ENCODE results near the gene COA7.
"Not testable (repeated sequence)": the region's sequence is repeated elsewhere in the genome, so short reads cannot be mapped to it uniquely, and the experiment has no call there.

Gene COA7

DNA sequence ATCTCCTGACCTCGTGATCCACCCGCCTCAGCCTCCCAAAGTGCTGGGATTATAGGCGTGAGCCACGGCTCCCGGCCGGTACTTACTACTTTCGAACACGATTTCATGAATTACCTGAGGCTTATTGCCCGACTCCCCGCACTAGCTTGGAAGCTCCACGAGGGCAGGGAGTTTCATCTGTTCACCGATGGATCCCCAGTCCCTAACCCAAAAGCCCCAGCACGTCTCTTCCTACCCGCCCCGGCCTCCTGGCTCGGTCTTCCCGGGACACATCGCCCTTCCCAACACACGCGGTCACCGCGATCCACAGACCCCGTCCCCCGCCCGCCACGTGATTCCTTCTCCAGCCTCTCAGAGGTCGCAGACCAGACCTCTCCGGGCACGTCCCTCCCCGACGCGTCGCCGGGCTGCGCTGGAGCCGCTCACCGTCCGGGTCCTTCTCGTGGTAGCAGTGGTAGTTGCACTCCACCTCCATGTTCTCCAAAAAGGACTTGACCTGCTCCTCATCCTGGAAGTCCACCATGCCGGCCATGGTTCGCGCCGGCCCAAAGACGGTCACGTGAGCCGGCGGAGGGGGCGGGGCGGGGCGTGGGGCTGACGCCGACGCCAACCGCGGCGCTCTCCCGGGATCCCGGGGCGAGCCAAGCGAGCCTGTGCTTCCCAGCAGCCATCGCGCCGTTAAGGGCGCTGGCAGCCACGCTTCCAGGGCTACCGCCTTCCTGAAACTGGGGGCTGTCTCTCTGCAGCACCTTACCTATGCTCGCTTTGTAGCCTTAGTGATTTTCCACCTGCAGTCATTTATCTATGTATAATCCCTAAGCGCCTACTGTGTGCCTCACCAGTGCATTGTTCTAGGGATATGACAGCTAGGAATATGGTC, at the start of gene COA7:
Gene COA7 (minus strand): TSS at position 553 of the 880 bp plus-strand sequence. CDS start 21 bp downstream, at position 532.
- H3K4me1 ChIP-seq (ENCODE audit: insufficient read depth, low read length) = peaks cover 2% of the 10 kb centered on the region
- H3K9me3 ChIP-seq (ENCODE audit: low read length) = no peaks in the 10 kb centered on the region
- H3K36me3 ChIP-seq (ENCODE audit: insufficient read depth, low read length) = no peaks in the 10 kb centered on the region
- no peaks in the 10 kb centered on the region for H3K27me3 ChIP-seq (ENCODE audit: insufficient read depth, low read length)
- peak within 1 kb of the TSS; percentile 78 for H2AFZ ChIP-seq (ENCODE audit: low read depth, low read length)
- peak within 1 kb of the TSS; percentile 63 for H3K4me3 ChIP-seq (ENCODE audit: low read length)

DNA sequence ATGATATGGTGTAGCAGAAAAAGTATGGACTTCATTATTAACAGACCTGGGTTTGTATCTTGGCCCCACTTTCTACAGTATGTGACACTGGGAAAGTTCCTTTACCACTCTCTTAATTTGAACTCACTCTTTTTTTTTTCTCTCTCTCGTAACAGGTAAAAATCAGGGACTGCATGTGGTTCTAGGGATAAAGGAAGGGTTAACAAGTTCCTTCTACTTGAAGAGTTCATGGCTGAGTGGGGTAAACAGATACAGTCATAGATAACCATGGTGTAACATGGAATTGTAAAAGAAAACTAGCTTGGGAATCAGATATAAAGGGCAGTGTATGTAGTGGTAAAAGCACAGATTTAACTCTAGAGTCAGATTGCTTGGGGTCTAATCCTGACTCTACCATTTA, 49.3 kb upstream of the COA7 start:
- Histone ChIP-seq H3K36me3 (ENCODE audit: insufficient read depth, low read length) (no peaks in the 10 kb centered on the region), H2AFZ (ENCODE audit: low read depth, low read length) (no peak overlapping the region), H3K27me3 (ENCODE audit: insufficient read depth, low read length) (no peaks in the 10 kb centered on the region), H3K4me3 (ENCODE audit: low read length) (no peak overlapping the region), H3K4me1 (ENCODE audit: insufficient read depth, low read length) (no peaks in the 10 kb centered on the region), H3K9me3 (ENCODE audit: low read length) (no peaks in the 10 kb centered on the region)

DNA sequence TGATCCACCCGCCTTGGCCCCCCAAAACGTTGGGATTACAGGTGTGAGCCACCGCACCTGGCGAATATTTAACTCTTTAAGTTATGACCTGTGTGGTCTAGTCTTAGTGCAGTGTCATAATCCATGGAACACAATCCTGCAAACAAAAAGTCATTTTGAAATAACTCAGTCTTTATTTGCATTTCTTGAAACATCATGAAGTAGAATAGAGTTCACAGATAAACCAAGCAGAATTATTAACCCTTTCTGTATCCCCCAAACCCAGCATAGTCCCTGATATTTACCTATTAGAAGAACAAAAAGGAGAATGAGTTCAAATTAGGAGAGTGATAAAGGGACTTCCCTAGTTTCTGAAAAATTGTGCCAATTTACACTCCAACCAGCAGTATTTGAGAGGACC, 48.0 kb upstream of the COA7 start:
- Histone ChIP-seq H3K4me3 (ENCODE audit: low read length) (no peak overlapping the region), H3K36me3 (ENCODE audit: insufficient read depth, low read length) (no peaks in the 10 kb centered on the region), H2AFZ (ENCODE audit: low read depth, low read length) (no peak overlapping the region), H3K9me3 (ENCODE audit: low read length) (peaks cover 6% of the 10 kb centered on the region), H3K4me1 (ENCODE audit: insufficient read depth, low read length) (no peaks in the 10 kb centered on the region), H3K27me3 (ENCODE audit: insufficient read depth, low read length) (no peaks in the 10 kb centered on the region)

DNA sequence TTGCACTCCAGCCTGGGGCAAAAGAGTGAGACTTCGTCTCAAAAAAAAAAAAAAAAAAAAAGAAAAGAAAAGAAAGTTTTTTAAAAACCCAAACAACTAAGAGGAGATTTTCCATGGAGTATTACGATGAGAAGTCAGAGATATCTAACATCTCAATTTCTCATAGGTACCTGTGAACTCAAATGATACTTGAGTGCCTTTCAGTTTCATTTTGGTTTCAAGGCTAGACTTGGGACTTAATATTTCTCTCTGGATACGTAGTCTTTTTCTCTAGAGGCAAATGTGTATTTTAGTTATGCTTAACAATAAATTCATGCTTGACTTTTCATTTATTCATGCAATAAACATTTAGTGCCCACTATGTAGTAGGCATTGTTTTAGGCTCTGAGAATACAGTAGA, 43.1 kb upstream of the COA7 start:
- Histone ChIP-seq H3K9me3 (ENCODE audit: low read length) (peaks cover 6% of the 10 kb centered on the region), H3K4me3 (ENCODE audit: low read length) (no peak overlapping the region), H2AFZ (ENCODE audit: low read depth, low read length) (no peak overlapping the region), H3K4me1 (ENCODE audit: insufficient read depth, low read length) (no peaks in the 10 kb centered on the region), H3K36me3 (ENCODE audit: insufficient read depth, low read length) (no peaks in the 10 kb centered on the region), H3K27me3 (ENCODE audit: insufficient read depth, low read length) (no peaks in the 10 kb centered on the region)

DNA sequence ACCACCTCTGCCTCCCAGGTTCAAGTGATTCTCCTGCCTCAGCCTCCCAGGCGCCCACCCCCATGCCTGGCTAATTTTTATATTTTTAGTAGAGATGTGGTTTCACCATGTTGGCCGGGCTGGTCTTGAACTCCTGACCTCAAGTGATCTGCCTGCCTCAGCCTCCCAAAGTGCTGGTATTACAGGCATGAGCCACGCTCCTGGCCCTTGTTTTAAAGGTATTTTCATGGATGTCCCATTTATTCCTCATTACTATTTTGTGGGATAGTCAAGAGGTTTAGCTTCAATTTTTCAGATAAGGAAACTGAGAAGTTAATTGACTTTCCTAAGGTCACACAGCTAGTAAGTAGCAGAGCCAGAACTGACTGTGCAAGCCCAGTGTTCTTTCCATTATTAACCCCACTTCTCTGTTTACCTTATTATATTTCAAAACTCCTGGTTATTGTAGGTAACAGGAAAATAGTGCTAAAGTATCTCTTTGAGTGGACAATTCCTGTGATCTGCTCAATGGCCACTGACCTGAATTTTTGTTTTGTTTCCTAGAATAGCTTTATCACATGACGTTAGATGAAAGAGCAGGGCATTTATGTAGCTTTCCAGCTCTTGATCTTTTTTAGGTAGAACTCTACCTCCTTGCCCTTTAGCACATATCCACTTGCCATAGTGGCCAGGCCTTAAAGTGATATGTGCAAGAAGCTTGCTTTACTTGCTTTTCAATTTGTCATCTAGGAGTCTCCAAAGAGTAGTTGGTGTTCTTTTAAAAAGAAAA, 41.7 kb upstream of the COA7 start:
- no peak overlapping the region for H2AFZ ChIP-seq (ENCODE audit: low read depth, low read length)
- no peak overlapping the region for H3K4me3 ChIP-seq (ENCODE audit: low read length)
- H3K4me1 ChIP-seq (ENCODE audit: insufficient read depth, low read length) = no peaks in the 10 kb centered on the region
- peaks cover 6% of the 10 kb centered on the region for H3K9me3 ChIP-seq (ENCODE audit: low read length)
- H3K36me3 ChIP-seq (ENCODE audit: insufficient read depth, low read length) = no peaks in the 10 kb centered on the region
- no peaks in the 10 kb centered on the region for H3K27me3 ChIP-seq (ENCODE audit: insufficient read depth, low read length)

DNA sequence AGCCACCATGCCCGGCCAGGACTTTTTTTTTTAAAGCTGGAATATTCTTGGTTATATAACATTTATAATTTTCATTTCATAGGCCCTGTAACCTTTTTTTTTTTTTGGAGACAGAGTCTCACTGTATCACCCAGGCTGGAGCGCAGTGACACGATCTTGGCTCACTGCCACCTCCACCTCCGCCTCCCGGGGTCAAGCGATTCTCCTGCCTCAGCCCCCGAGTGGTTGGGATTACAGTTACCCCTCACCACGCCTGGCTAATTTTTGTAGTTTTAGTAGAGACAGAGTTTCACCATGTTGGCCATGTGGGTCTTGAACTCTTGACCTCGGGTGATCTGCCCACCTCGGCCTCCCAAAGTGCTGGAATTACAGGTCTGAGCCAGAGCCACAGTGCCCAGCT, 40.7 kb upstream of the COA7 start:
- peaks cover 6% of the 10 kb centered on the region for H3K9me3 ChIP-seq (ENCODE audit: low read length)
- H3K27me3 ChIP-seq (ENCODE audit: insufficient read depth, low read length) = no peaks in the 10 kb centered on the region
- H3K4me1 ChIP-seq (ENCODE audit: insufficient read depth, low read length) = no peaks in the 10 kb centered on the region
- H2AFZ ChIP-seq (ENCODE audit: low read depth, low read length) = no peak overlapping the region
- no peak overlapping the region for H3K4me3 ChIP-seq (ENCODE audit: low read length)
- H3K36me3 ChIP-seq (ENCODE audit: insufficient read depth, low read length) = no peaks in the 10 kb centered on the region

DNA sequence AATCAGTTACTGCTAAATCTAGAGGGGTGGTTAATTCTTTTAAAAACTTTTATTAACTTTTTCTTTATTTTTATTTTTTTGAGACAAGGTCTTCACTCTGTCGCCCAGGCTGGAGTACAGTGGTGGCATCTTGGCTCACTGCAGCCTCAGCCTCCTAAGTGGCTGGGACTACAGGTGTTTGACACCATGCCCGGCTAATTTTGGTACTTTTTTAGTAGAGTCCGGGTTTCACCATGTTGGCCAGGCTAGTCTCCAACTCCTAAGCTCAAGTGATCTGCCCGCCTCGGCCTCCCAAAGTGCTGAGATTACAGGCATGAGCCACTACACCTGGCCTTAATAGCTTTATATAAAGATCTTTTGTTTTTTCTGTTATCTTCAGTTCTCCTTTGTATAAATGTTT, 40.0 kb upstream of the COA7 start:
- Histone ChIP-seq H3K4me1 (ENCODE audit: insufficient read depth, low read length) (no peaks in the 10 kb centered on the region), H2AFZ (ENCODE audit: low read depth, low read length) (no peak overlapping the region), H3K4me3 (ENCODE audit: low read length) (no peak overlapping the region), H3K9me3 (ENCODE audit: low read length) (peaks cover 6% of the 10 kb centered on the region), H3K27me3 (ENCODE audit: insufficient read depth, low read length) (no peaks in the 10 kb centered on the region), H3K36me3 (ENCODE audit: insufficient read depth, low read length) (no peaks in the 10 kb centered on the region)

DNA sequence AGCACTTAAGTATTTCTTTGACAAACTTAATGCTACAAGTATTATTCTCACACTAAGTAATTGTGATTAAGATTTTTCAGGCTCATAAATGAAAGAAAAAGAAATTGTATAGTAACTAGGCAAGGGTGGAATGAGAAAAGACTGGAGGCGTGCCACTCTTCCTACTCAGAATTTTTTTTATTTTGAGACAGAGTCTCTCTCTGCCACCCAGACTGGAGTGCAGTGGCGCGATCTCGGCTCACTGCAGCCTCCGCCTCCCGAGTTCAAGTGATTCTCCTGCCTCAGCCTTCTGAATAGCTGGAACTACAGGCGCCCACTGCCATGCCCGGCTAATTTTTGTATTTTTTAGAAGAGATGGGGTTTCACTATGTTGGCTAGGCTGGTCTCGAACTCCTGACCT, 37.2 kb upstream of the COA7 start:
- H3K9me3 ChIP-seq (ENCODE audit: low read length); H3K27me3 ChIP-seq (ENCODE audit: insufficient read depth, low read length); H2AFZ ChIP-seq (ENCODE audit: low read depth, low read length); H3K4me1 ChIP-seq (ENCODE audit: insufficient read depth, low read length); H3K4me3 ChIP-seq (ENCODE audit: low read length); H3K36me3 ChIP-seq (ENCODE audit: insufficient read depth, low read length): not testable (repeated sequence)

DNA sequence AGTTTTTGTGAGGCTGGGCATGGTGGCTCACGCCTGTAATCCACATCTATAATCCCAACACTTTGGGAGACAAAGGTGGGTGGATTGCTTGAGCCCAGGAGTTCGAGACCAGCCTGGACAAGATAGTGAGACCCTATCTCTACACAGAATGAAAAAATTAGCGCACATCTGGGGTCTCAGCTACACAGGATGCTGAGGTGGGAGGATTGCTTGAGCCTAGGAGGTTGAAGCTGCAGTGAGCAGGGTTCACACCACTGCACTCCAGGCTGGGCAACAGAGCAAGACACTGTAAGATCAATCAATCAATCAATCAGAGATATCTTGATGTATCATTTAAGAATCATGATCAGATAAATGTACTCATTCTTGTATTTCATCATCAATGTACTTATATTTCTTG, 35.2 kb upstream of the COA7 start:
- Histone ChIP-seq H2AFZ (ENCODE audit: low read depth, low read length) (no peak overlapping the region), H3K36me3 (ENCODE audit: insufficient read depth, low read length) (peaks cover 4% of the 10 kb centered on the region), H3K4me1 (ENCODE audit: insufficient read depth, low read length) (peaks cover 3% of the 10 kb centered on the region), H3K27me3 (ENCODE audit: insufficient read depth, low read length) (no peaks in the 10 kb centered on the region), H3K9me3 (ENCODE audit: low read length) (no peaks in the 10 kb centered on the region), H3K4me3 (ENCODE audit: low read length) (no peak overlapping the region)

DNA sequence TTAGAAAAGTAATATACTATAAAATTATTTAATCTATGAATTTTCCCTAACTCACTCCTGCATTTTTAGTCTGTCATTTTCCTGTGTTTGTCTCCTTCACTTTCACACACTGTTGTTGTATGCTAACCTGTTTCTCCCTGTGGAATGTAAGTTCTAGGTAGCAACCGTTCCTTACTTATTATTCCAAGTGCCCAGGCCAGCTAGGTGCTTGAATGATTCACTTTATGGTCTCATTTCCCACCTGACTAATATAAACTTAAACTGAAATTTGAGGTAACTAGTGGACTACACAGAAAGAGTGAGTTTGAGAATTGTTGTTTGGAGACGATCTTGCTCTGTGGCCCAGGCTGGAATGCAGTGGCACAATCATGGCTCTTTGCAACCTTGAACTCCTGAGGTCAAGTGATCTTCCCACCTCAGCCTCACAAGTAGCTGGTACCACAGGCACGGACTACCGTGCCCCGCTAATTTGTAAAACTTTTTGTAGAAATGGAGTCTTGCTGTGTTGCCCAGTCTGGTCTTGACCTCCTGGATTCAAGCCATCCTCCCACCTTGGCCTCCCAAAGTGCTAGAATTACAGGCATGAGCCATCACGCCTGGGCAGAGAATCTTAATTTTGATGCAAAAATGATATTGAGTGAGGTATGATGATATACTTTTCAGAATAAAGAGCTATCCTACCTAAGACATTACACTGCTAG, 30.0 kb upstream of the COA7 start:
- Histone ChIP-seq H2AFZ (ENCODE audit: low read depth, low read length) (no peak overlapping the region), H3K27me3 (ENCODE audit: insufficient read depth, low read length) (no peaks in the 10 kb centered on the region), H3K9me3 (ENCODE audit: low read length) (no peaks in the 10 kb centered on the region), H3K36me3 (ENCODE audit: insufficient read depth, low read length) (peaks cover 4% of the 10 kb centered on the region), H3K4me3 (ENCODE audit: low read length) (peak overlapping the region; percentile 96), H3K4me1 (ENCODE audit: insufficient read depth, low read length) (peaks cover 20% of the 10 kb centered on the region)

DNA sequence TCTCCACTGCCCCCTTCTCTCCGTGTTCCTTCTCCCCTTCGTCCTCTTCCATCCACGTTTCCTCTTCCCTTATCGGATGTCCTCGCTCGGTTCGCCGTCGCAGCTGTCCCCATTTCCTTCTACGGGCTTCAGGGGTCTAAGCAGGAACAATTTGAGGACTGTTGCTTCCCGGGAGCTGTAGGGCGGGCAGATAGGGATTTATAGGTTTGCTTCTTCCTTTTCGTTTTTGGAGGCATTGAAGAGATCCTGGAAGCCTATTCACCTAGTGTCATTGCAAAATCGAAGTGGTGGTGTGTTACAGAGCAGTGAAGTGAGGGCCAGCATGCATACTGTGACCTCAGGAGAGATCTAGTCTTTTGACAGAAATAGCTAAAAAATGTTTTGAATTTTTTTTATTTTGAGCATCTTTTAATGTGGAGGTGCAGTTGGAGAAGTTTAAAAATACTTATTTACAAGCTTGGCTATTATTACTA, 29.0 kb upstream of the COA7 start:
- peak overlapping the region; percentile 20 for H2AFZ ChIP-seq (ENCODE audit: low read depth, low read length)

DNA sequence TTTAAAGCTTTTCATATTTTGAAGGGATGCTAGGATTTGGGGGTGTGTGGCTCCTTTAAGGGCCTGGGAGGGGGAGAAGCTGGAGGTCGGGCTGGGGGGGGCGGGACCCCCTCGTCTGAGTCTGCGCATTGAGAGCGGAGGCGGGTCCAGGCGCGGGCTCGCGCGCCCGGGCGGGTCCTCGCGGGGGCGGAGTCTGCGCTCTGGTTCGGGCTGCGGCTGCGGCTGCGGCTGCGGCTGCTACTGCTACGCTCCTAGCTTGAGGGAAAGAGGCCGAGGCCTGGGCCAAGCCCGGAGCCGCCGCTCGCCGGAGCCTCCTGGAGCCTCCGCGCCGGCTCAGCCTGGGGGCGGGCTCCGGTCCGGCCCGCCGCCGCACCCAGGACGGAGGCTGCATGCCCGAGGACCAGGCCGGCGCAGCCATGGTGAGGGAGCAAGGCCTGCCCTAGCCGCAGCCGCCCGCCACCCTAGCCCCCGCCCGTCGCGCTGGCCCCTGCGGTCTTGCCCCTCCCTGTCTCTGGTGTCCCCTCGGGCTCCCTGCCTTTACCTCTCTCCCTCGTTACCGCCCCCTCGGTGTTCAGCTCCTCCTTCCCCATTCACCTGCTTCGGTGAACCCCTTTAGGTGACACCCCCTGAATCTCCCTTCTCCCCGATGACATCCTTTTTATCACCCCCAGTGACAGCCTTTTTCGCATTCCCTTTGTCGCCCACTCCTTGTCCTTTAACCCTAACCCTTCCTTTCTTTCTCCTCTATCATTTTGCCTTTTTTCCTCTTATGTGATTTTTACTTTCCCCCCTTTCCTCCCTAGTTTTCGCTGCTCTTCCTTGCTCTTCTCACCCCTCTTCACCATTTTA, 28.3 kb upstream of the COA7 start, which contains the start of gene ZYG11B:
Gene ZYG11B (plus strand): TSS at position 189 of the 849 bp plus-strand sequence. CDS start 201 bp downstream, at position 390.
- H3K4me1 ChIP-seq (ENCODE audit: insufficient read depth, low read length) = peaks cover 20% of the 10 kb centered on the region
- H2AFZ ChIP-seq (ENCODE audit: low read depth, low read length) = peak within 1 kb of the TSS; percentile 87
- H3K4me3 ChIP-seq (ENCODE audit: low read length) = peak within 1 kb of the TSS; percentile 96
- no peaks in the 10 kb centered on the region for H3K27me3 ChIP-seq (ENCODE audit: insufficient read depth, low read length)
- no peaks in the 10 kb centered on the region for H3K9me3 ChIP-seq (ENCODE audit: low read length)
- no peaks in the 10 kb centered on the region for H3K36me3 ChIP-seq (ENCODE audit: insufficient read depth, low read length)

More for the DNA sequence above, 29.0 kb upstream of the COA7 start:
- Histone ChIP-seq H3K27me3 (ENCODE audit: insufficient read depth, low read length) (no peaks in the 10 kb centered on the region), H3K36me3 (ENCODE audit: insufficient read depth, low read length) (peaks cover 4% of the 10 kb centered on the region), H3K4me3 (ENCODE audit: low read length) (peak overlapping the region; percentile 96), H3K4me1 (ENCODE audit: insufficient read depth, low read length) (peaks cover 20% of the 10 kb centered on the region), H3K9me3 (ENCODE audit: low read length) (no peaks in the 10 kb centered on the region)

All from neuron (in vitro differentiated cells).